ENCODE data around the gene PCID2.
"Not testable (repeated sequence)": the region's sequence is repeated elsewhere in the genome, so short reads cannot be mapped to it uniquely, and the experiment has no call there.

PCID2 gene

DNA sequence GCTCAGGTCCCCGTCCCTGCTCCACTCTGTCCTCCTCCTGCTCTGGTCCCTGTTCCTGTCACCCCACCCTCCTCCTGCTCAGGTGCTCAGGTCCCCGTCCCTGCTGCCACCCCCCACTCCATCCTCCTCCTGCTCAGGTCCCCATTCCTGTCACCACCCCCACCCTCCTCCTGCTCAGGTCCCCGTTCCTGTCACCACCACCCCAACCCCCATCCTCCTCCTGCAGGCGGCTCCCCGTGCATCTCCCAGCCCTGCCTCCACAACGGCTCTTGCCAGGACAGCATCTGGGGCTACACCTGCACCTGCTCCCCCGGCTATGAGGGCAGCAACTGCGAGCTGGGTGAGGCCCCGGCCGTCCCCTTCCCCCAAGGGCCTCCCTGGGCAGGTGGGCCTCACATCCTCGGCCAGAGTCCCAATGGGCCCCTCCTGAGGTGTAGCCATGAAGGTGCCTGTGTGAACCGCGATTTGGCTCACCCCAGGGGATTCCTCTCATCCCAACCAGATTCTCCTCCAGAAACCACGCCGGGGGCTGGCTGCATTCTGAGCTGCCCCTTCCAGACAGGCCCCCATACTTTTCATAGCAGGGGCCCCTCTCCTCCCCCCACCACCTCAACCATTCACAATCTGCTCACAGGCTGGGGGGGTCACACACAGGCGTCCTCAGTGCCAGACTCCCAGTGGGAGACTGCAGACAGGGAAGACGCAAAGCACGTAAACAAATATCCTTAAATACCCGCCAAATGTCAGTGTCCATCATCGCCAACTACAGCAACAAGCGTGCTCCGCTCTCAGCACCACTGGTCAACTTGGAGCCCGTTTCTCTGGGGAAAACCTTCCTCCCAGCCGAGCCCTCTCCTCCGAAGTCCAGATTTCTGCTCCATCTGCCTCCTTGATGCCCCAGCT is 45.4 kb downstream of the PCID2 start:
- DNase-seq, result peak; percentile 35

DNA sequence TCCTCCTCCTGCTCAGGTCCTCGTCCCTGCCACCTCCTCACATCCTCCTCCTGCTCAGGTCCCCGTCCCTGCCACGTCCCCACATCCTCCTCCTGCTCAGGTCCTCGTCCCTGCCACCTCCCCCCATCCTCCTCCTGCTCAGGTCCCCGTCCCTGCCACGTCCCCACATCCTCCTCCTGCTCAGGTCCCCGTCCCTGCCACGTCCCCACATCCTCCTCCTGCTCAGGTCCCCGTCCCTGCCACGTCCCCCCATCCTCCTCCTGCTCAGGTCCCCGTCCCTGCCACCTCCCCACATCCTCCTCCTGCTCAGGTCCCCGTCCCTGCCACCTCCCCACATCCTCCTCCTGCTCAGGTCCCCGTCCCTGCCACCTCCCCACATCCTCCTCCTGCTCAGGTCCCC is 46.5 kb downstream of the PCID2 start:
- not testable (repeated sequence) for DNase-seq

DNA sequence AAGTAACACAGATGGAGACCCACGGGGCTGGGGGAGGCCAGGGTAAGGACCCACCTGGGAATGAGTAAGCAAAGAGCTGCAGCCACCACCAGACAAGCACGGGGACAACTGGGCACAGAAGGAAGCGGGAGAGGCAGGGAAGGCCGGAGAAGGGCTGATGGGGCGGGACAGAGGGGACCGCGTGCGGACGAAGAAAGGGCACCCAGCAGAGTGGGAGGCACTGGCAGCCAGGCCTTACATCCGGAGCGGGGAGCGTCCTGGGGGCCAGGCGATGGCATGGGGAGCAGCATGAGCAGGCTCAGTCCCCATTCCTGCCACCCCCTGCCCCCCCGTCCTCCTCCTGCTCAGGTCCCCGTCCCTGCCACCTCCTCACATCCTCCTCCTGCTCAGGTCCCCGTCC is 47.0 kb downstream of the PCID2 start:
- no peak for DNase-seq

DNA sequence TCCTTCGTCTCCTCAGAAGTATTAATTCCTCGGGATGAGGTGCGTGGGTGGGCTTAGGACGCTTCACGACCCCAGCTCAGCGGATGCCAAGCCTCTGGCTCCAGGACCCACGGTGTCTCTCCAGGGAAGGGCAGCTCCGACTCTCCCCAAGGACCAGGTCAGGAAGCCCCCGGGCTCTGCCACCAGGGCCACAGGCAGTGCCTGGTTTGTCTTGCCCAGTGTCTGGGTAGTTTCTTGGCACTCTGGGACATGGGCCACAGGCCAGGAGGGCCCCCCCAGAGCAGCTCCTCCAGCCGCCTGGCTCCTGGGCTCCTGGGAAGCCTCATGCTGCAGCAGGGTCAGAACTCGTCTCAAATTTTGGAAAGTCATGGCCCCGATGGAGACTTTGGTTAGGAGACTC is 47.5 kb downstream of the PCID2 start:
- no peak for DNase-seq

DNA sequence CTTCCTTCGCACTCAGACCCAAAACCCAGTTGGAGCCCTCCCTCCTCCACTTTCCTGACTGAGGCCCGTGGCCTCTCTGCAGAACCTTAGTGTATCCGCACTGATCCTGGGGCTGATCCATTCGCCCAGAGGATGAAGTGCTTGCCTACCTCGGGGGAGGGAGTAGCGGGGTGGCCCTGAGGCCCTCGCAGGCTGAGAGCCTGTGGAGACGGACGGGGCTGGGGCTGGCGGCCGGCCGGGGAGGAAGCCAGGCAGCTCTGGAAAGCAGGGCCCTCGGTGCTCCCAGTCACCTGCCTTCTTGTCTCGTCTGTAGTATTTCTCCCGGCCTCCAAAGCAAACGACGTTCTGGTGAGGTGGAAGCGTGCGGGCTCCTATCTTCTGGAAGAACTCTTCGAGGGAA is 48.8 kb downstream of the PCID2 start:
- DNase-seq, result no peak

DNA sequence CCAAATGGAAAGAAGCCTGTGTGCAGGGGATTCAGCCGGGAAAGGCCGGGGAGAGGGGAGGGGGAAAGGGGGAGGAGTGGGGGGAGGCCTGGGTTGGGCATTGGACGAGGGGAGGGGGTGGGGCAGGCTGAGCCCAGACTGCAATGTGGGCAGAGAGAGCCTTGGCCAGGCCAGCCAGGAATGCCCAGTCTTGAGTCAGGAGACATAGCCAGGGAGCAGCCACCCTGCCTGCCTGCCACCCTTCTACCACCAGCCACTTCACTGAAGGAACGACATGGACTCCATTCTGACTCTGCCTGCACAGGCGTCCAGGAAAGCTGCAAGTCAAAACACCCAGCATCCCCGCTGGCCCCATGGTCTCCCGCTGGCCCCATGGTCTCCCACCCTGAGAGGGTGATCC is 49.5 kb downstream of the PCID2 start:
- no peak for DNase-seq

DNA sequence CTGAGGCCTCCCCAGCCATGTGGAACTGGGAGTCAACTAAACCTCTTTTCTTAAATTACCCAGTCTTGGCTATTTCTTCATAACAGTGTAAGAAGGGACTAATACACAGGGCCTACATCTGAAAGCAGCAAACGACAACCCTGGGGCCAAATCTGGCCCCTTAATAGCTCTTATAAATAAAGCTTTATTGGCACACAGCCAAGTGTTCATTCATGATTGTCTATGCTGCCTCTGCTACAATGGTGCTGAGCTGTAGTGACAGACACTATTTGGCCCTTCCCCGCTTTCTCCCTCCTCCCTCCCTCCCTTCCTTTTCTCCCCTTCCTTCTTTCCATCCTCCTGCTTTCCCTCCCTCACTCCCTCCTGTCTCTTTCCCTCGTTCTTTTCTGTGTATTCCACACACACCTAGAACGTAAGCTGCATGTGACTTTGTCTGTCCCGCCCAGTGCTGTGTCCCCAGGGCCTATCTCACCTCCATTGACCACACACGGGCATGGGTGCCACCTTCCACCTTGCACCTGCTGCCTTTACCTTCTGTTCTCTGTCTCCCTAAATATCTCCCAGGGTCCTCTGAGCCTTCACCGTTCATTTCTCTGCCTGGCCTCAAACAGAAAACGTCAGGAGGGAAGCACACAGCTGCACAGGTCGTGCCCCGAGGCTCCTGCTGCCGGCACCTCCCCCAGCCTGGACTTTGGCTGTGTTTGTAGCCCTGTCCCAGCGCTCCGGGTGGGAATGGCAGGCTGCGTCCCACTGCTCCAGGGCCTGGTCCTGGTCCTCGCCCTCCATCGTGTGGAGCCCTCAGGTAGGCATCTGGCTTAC is 50.3 kb downstream of the PCID2 start, which contains the start of gene PROZ:
PROZ (plus strand) TSS at position 720 of the 819 bp plus-strand sequence; CDS start at position 733, 13 bp downstream.
- DNase-seq, result no peak

DNA sequence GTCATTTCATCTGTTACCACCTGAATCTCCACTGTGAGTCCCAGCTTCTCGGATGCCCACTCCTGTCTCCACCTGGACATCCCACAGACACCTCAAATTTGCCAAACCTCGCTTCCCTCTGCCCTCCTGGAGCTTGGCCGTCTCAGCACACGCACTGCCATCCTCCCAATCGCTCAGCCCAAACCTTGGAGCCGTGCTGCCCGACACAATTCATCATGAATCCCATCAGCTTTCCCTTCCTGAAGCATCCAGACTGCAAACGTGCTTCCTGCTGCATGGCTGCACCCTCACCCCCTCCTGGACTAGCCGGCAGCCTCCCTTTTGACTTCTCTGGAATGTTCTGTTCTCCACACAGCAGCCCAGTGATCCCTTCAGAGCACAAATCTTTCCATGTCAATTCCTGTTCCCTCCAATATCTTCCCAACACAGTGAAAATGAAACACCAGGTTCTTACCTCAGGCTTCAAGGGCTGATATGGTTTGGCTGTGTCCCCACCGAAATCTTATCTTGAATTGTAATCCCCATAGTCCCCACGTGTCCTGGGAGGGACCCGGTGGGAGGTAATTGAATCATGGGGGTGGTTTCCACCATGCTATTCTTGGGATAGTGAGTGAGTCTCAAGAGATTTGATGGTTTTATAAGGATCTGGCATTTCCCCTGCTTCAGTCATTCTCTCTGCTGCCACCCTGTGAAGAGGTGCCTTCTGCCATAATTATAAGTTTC is 51.1 kb downstream of the PCID2 start:
- DNase-seq, result no peak

DNA sequence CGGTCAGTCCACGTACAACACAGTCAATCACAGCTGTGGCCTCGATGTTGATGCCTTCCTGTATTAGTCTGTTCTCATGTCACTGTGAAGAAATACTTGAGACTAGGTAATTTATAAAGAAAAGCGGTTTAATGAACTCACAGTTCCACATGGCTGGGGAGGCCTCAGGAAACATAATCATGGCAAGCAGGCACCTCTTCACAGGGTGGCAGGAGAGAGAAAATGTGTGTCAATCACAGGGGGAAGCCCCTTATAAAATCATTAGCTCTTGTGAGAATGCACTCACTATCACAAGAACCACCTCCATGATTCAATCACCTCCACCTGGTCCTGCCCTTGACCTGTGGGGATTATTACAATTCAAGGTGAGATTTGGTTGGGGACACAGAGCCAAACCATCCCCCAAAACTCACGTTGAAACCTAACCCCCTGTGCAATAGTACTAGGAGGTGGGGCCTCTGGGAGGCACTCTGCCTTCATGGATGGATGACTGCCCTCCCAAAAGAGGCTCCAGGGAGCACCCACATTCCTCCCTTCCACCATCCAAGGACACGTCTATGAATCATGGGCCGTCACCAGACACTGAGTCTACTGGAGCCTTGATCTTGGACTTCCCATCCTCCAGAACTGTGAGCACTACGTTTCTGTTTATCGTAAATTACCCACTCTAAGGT is 52.4 kb downstream of the PCID2 start:
- DNase-seq, result no peak

DNA sequence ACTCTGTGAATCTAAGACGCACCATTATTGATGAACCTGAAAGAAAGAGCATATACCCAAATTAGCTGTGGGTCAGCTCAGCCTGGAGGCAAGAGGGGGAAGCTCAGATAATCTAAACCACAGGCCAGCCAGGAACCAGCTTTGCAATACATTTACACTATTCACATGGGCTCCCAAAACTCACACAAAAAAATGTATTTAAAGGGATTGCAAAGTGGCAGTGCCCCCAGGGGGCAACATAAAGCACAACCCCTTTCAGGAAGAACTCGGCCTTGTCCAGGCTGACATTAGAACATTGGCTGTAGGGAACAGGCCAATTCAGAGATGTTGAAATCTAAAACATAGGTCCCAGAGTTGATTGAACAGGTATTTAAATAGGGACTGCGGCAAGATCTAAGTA is 53.3 kb downstream of the PCID2 start:
- DNase-seq, result no peak

DNA sequence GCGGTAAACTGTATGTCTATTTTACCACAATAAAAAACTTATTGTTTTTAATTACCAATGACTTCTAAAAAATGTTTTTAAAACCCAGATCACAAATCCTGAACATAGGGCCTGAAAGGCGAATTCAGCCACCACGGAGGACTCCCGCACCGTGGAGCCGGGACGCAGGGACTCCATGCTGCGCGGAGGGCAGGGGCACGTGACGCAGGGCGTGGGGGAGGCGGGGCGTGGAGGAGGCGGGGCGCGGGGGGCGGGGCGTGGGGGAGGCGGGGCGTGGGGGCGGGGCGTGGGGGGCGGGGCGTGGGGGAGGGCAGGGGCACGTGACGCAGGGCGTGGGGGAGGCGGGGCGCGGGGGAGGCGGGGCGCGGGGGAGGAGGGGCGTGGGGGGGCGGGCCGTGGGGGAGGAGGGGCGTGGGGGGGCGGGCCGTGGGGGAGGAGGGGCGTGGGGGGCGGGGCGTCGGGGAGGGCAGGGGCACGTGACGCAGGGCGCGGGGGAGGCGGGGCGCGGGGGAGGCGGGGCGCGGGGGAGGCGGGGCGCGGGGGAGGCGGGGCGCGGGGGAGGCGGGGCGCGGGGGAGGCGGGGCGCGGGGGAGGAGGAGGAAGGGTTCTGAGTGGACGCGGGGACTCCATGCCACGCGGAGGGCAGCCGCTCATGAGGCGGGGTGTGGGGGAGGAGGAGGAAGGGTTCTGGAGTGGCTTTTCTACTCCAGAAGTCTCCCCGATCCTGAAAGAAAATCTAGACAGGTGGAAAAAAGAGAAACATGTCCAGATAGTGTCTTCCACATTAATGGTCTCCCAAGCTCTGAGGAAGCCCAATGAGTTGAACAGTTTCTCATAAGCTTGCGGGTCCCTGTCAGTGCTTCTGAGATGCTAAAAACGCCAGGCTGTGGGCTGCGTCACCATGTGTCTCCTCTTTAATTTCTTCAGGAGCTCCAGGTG is 54.4 kb downstream of the PCID2 start:
- DNase-seq, result peak; percentile 73

DNA sequence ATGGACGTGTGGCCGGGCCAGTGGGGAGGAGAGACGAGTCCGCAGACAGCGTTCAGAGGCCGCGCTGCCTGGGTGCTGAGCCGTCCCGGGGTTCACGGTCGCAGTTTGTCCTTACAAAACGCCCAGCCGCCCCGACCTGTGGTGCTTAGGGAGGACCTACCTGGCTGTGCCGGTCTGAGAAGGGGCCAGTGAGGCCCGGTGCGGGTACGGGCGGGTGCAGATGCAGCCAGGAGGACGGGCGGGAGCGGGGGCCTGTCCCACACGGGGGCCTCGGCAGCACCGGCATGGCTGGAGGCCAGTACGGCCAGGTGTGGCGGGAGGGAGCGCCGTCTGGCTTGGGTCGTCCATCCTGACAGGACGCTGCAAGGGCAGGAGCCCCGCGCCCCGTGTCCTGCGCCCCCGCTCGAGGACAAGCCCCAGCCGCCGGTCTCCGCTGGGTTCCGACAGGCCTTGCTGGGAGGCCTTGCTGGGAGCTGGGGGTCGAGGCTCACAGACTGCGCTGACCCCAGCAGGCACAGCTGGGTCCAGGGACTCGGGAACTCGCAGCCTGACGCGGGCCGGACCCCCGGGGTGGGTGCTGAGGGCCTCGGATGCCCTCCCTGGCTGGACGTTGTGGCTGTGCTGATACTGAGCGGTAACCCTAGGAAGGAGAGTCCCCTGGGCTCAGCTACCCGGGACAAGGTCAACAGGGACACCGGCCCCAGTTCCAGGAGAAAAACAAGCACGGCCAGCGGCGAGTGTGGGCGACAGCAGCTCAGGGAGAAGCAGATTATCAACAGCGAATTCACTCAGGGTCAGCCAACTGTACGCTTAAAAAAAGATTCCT is 55.3 kb downstream of the PCID2 start:
- DNase-seq, result no peak

DNA sequence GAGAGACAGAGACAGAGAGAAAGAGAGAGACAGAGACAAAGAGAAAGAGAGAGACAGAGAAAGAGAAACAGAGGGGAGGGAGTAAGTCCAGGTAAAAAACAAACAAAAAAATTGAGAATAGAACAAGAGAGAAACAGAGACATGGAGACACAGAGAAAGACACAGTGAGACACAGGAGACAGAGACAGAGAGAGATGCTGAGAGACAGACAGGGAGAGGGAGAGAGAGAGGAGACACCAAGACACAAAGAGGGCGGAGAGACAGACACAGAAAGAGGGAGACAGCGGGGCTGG is 55.8 kb downstream of the PCID2 start:
- no peak for DNase-seq

DNA sequence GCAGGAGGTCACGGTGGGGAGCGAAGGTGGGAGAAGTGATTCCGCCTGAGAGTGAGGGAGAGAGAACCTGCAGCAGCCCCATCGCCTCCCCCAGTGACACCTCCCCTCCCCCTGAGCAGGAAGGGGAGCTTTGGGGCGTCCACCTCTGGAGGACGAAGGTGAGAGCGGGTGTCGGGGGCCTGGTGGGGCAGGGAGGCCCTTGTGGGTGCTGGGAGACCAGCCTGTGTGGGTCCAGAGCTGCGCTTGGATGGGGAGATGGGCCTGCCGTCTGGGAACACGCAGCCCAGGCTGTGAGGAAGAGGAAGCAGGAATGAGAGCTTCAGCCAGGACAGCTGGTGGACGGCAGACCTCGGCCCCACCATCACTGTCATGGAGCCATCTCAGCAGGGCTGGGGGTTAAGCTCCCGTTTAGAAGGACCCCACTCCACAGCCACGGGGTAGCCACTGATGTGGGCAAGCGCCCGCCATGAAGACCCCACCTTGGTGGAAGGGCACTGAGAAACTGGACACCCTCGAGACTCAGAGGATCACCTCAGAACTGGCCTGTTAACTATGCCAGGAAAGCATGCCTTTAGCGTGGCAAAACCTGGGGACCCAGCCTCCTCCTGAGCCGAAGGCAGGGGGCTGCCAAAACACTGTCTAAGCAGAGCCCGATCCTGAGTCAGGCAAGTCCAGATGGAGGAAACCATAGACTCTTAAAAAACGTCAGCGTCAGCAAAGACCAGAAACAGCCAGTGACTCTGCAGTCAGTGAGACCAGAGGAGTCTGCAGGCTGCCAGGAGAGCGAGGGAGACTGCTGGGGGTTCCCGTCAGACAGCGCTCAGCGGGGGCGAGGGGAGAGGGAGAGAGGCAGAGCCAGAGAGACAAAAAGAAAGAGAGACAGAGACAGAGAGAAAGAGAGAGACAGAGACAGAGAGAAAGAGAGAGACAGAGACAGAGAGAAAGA is 56.5 kb downstream of the PCID2 start:
- no peak for DNase-seq

DNA sequence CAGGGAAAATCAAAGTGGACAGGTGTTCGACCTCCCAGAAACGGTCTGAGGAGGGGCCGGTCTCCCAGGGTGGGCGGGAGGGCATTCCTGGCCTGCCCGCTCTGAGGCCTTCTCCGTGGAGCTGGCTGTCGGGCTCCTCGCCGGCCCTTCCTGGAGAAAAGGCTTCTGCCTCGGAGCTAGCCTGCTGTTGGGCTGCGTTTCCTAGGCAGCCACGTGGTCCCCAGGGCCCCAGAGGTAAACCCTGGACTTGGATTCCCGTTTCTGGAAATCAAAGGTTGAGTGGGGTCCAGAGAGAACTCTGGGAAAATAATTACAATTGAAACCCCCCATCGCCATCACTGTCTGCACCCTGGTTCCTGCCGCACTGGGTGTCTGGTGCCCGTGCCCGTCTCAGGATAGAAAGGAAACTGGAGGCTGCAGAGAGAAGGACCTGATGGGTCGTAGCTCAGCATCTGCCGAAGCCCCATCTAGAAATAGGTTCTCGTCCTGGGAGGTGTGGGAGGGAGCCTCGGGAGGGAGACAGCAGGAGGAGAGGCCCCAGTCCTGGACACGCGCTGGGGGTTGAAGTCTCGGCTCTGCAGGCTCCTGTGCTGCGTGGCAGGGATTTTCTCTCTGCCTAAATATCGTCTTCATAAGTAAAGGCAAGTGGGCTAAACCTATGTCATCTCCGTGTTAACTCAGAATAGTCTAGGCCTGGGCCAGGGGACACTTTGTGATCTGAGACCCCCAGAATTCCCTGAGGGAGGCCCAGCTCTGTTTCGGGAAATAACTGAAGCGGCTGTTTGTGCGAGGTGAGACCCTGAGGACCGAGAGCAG is 57.7 kb downstream of the PCID2 start:
- DNase-seq, result no peak

DNA sequence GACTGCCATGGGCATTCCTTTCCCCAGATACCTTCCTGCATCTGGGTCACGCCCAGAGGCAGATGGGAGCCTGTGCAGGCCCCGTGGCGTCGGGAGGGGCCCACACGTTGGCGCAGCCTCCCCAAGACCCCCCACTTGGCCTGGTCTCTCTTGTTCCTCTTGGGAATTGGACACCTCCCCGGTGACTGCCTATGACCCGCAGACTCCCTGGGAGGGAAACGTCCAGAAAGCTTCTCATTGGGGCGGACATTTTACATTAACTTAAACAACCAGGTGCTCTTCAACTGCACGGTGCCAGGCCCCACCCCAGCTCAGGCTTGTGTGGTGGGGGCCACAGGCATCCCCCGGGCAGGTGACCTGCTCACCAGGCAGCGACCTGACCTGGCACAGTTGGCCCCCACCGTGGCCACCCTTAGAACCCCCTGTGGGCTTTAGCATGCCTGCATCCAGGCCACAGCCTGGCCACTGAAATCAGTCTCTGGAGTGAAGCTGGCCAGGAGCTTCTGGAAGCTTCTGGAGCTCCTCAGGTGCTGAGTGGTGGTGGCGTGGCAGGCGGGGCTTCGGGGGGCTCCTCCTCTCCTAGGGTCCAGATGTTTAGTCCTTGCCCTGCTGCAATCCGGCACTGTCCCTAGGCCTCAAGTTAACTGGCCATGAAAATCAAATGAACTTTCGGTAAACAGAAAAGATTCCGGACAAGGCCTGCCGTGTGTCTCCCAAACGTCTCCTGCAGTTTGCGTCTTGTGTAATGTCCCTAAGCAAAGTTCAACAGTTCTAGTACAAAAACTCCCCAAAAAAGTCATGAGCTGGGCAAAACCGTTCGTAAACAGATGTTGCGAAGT is 58.5 kb downstream of the PCID2 start:
- no peak for DNase-seq

DNA sequence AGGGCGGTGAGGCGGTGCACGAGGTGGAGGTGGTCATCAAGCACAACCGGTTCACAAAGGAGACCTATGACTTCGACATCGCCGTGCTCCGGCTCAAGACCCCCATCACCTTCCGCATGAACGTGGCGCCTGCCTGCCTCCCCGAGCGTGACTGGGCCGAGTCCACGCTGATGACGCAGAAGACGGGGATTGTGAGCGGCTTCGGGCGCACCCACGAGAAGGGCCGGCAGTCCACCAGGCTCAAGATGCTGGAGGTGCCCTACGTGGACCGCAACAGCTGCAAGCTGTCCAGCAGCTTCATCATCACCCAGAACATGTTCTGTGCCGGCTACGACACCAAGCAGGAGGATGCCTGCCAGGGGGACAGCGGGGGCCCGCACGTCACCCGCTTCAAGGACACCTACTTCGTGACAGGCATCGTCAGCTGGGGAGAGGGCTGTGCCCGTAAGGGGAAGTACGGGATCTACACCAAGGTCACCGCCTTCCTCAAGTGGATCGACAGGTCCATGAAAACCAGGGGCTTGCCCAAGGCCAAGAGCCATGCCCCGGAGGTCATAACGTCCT is 59.4 kb downstream of the PCID2 start:
- no peak for DNase-seq

Data from CD4-positive, alpha-beta T cell treated with Interleukin-10 for 1 hour (primary cell).